GM23338 (cell line): ENCODE results near the gene DOK7. TPM values are rescaled to one million over a fixed set of nuclear protein-coding genes. Genes with fewer than 3 reads are reported as not detected.

ENCODE experiments used
- ATAC-seq: fragments of 200-7000 bp; cut with Tn5 transposase; 3 replicates; pipeline ENCODE4 v1.9.1; 2020
- DNase-seq: peaks from one replicate; pipeline ENCODE4 v3.0.0-alpha.2; 2015; ENCODE audit warnings: low spot score
- H2AFZ ChIP-seq: fragments of 200-600 bp; sonication (generic); 2 replicates; pipeline ENCODE4 v1.8.0; 2016; ENCODE audit warnings: antibody characterized with exemption, mild to moderate bottlenecking, moderate library complexity
- H3F3A ChIP-seq: fragments of 200-600 bp; sonication (generic); replicated peaks from 2 replicates; pipeline ENCODE4 v1.8.0; 2017; ENCODE audit warnings: antibody characterized with exemption, mixed run types, low read depth
- H3K27ac ChIP-seq: fragments of 200-600 bp; sonication (generic); 2 replicates; pipeline ENCODE4 v1.6.1; 2016; ENCODE audit warnings: low read depth
- H3K27me3 ChIP-seq: fragments of 200-600 bp; sonication (generic); 2 replicates; pipeline ENCODE4 v1.8.0; 2016; ENCODE audit warnings: mild to moderate bottlenecking, mixed run types, moderate library complexity; ENCODE audit not compliant: insufficient read depth
- H3K36me3 ChIP-seq: fragments of 200-600 bp; sonication (generic); 2 replicates; pipeline ENCODE4 v1.8.0; 2016; ENCODE audit warnings: mild to moderate bottlenecking; ENCODE audit not compliant: insufficient read depth
- H3K4me1 ChIP-seq: fragments of 200-600 bp; sonication (generic); 2 replicates; pipeline ENCODE4 v1.8.0; 2016; ENCODE audit warnings: mild to moderate bottlenecking, moderate library complexity; ENCODE audit not compliant: insufficient read depth
- H3K4me2 ChIP-seq: fragments of 200-600 bp; sonication (generic); 2 replicates; pipeline ENCODE4 v1.7.1; 2017; ENCODE audit warnings: mixed run types
- H3K4me3 ChIP-seq: fragments of 200-600 bp; sonication (generic); 2 replicates; pipeline ENCODE4 v1.6.1; 2016; ENCODE audit warnings: mixed run types
- H3K79me2 ChIP-seq: fragments of 200-600 bp; sonication (generic); replicated peaks from 2 replicates; pipeline ENCODE4 v1.8.0; 2017; ENCODE audit warnings: mild to moderate bottlenecking; ENCODE audit not compliant: insufficient read depth
- H3K9me2 ChIP-seq: fragments of 200-600 bp; sonication (generic); 2 replicates; pipeline ENCODE4 v1.8.0; 2017; ENCODE audit not compliant: insufficient read depth
- H4K20me1 ChIP-seq: fragments of 200-600 bp; sonication (generic); replicated peaks from 2 replicates; pipeline ENCODE4 v1.8.0; 2017; ENCODE audit warnings: mild to moderate bottlenecking; ENCODE audit not compliant: insufficient read depth
- H3K27ac Mint-ChIP-seq: 2 replicates; pipeline ENCODE4 v1.8.0; 2020; ENCODE audit warnings: inconsistent platforms, mild to moderate bottlenecking, moderate library complexity, mixed read lengths
- H3K27me3 Mint-ChIP-seq: 3 replicates; pipeline ENCODE4 v1.8.0; 2022; ENCODE audit warnings: low read depth, mild to moderate bottlenecking, moderate library complexity, mixed read lengths, inconsistent platforms; ENCODE audit not compliant: insufficient read depth, poor library complexity
- H3K36me3 Mint-ChIP-seq: 3 replicates; pipeline ENCODE4 v1.8.0; 2021; ENCODE audit warnings: low read depth, mild to moderate bottlenecking, inconsistent platforms, moderate library complexity, mixed read lengths
- H3K4me1 Mint-ChIP-seq: 3 replicates; pipeline ENCODE4 v1.8.0; 2020; ENCODE audit warnings: mild to moderate bottlenecking, inconsistent platforms, mixed read lengths
- H3K4me3 Mint-ChIP-seq: 3 replicates; pipeline ENCODE4 v1.8.0; 2021; ENCODE audit warnings: moderate library complexity, mild to moderate bottlenecking, inconsistent platforms, mixed read lengths
- H3K9me3 Mint-ChIP-seq: 3 replicates; pipeline ENCODE4 v1.8.0; 2020; ENCODE audit warnings: moderate library complexity, mild to moderate bottlenecking, inconsistent platforms, mixed read lengths
- CREB1 ChIP-seq: fragments of 250-450 bp; sonication (Bioruptor Pico); IDR thresholded peaks from 2 replicates; pipeline ENCODE4 v1.5.0; 2020; ENCODE audit warnings: low read depth, mild to moderate bottlenecking, moderate library complexity
- EZH2 ChIP-seq: fragments of 200-600 bp; sonication (generic); IDR thresholded peaks from one replicate; pipeline ENCODE4 v1.8.0; 2017; ENCODE audit warnings: antibody characterized with exemption, mild to moderate bottlenecking, low read depth; ENCODE audit not compliant: unreplicated experiment
- EZH2phosphoT487 ChIP-seq: fragments of 200-600 bp; sonication (generic); IDR thresholded peaks from one replicate; pipeline ENCODE4 v1.8.1; 2018; ENCODE audit warnings: antibody characterized with exemption; ENCODE audit not compliant: unreplicated experiment
- JUNB ChIP-seq: IDR thresholded peaks from one replicate; pipeline ENCODE4 v1.6.1; 2016; ENCODE audit warnings: antibody characterized with exemption; ENCODE audit not compliant: unreplicated experiment
- NANOG ChIP-seq: IDR thresholded peaks from 2 replicates; pipeline ENCODE4 v1.6.1; 2016; ENCODE audit warnings: antibody characterized with exemption, borderline replicate concordance
- POLR2AphosphoS5 ChIP-seq: IDR thresholded peaks from 2 replicates; pipeline ENCODE4 v1.6.1; 2016; ENCODE audit warnings: antibody characterized with exemption, low read depth
- STAT1 ChIP-seq: IDR thresholded peaks from one replicate; pipeline ENCODE4 v1.6.1; 2016; ENCODE audit warnings: antibody characterized with exemption; ENCODE audit not compliant: unreplicated experiment
- ZNF114 ChIP-seq: fragments of 250-450 bp; sonication (Bioruptor Pico); IDR thresholded peaks from 2 replicates; pipeline ENCODE4 v1.5.0; 2020; ENCODE audit warnings: mild to moderate bottlenecking, moderate library complexity
- ZNF331 ChIP-seq: fragments of 250-450 bp; sonication (Bioruptor Pico); IDR thresholded peaks from 2 replicates; pipeline ENCODE4 v1.5.0; 2020; ENCODE audit warnings: low read depth, mild to moderate bottlenecking, moderate library complexity
- polyA plus RNA-seq: library from polyadenylated mRNA; unstranded; fragments of >200 nt; fragmentation: Nextera tagmentation; extraction: Ambion mirVana; gene quantifications from 2 replicates; pipeline ENCODE4 v1.2.1, GENCODE V29; 2016
- total RNA-seq: library from RNA; depleted of rRNA; stranded (reverse); fragments of >200 nt; shearing (Covaris generic); gene quantifications from 2 replicates; pipeline ENCODE4 v1.2.3, GENCODE V29; 2014
- TF ChIP-seq, protein P1 (sequence below): IDR thresholded peaks from one replicate; pipeline ENCODE4 v1.6.1; 2018; ENCODE audit warnings: antibody characterized with exemption; ENCODE audit not compliant: unreplicated experiment
- TF ChIP-seq, protein P2 (sequence below): IDR thresholded peaks from 2 replicates; pipeline ENCODE4 v1.6.1; 2016; ENCODE audit warnings: antibody characterized with exemption
- TF ChIP-seq, protein P3 (sequence below), 2 experiments: fragments of 200-600 bp in 1 of 2; sonication (generic) in 1 of 2; conservative IDR thresholded peaks; 2 replicates each; pipeline versions ENCODE4 v1.5.1 to v1.6.1; 2016 to 2017; ENCODE audit warnings: antibody characterized with exemption in 2 of 2, low read depth in 2 of 2, mild to moderate bottlenecking in 2 of 2, moderate library complexity in 1 of 2
- TF ChIP-seq, protein P4 (sequence below): fragments of 250-450 bp; sonication (Bioruptor Pico); IDR thresholded peaks from 2 replicates; pipeline ENCODE4 v1.5.0; 2020; ENCODE audit warnings: mild to moderate bottlenecking, moderate library complexity

DOK7 gene
- total and polyA plus RNA-seq, 2 experiments from 2014 or later: 0.34 to 0.52 TPM

DNA sequence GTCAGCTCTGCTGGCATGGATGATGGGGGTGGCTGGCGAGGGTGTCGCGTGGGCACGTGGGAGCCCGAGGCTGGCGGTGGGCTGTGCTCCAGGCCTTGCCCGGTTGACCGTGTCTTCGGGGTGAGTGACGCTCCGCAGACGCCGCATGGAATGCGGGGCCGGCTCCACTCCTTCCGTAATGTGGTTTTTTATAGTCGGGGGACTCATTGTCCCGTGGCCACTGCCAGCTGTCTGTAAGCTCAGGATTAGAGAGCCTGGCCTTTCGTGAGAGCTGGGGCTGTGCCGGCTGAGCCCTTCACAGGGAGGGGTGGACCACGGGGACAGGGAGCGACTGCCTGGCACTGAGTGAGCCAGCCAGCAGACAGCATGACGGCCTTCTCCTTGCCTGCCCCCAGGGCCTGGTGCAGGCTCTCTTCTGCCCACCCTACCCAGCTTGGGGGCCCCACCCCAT, 20.4 kb downstream of the DOK7 start:
- Mint-ChIP-seq H3K4me3 (no peak overlapping the region), H3K27ac (no peak overlapping the region), H3K27me3 (peaks cover 67% of the 10 kb centered on the region), H3K9me3 (no peaks in the 10 kb centered on the region), H3K4me1 (peaks cover 20% of the 10 kb centered on the region), H3K36me3 (no peaks in the 10 kb centered on the region)
- Histone ChIP-seq H3K4me1 (peaks cover 21% of the 10 kb centered on the region), H3K36me3 (no peaks in the 10 kb centered on the region), H3K27me3 (peaks cover 89% of the 10 kb centered on the region), H3K4me2 (no peak overlapping the region), H3F3A (peaks cover 4% of the 10 kb centered on the region; the same call in 1 of the 2 replicates), H3K79me2 (no peaks in the 10 kb centered on the region), H3K9me2 (no peaks in the 10 kb centered on the region), H3K27ac (no peak overlapping the region), H4K20me1 (no peaks in the 10 kb centered on the region; the same call in 1 of the 2 replicates), H3K4me3 (no peak overlapping the region), H2AFZ (no peak overlapping the region)
- TF ChIP-seq ZNF114 (CRISPR knock-in tag) (no peak), ZNF331 (no peak), POLR2AphosphoS5 (no peak), CREB1 (CRISPR knock-in tag) (no peak), JUNB (no peak), EZH2phosphoT487 (no peak), EZH2 (no peak), NANOG (no peak), STAT1 (no peak)
- TF ChIP-seq, protein P1, sequence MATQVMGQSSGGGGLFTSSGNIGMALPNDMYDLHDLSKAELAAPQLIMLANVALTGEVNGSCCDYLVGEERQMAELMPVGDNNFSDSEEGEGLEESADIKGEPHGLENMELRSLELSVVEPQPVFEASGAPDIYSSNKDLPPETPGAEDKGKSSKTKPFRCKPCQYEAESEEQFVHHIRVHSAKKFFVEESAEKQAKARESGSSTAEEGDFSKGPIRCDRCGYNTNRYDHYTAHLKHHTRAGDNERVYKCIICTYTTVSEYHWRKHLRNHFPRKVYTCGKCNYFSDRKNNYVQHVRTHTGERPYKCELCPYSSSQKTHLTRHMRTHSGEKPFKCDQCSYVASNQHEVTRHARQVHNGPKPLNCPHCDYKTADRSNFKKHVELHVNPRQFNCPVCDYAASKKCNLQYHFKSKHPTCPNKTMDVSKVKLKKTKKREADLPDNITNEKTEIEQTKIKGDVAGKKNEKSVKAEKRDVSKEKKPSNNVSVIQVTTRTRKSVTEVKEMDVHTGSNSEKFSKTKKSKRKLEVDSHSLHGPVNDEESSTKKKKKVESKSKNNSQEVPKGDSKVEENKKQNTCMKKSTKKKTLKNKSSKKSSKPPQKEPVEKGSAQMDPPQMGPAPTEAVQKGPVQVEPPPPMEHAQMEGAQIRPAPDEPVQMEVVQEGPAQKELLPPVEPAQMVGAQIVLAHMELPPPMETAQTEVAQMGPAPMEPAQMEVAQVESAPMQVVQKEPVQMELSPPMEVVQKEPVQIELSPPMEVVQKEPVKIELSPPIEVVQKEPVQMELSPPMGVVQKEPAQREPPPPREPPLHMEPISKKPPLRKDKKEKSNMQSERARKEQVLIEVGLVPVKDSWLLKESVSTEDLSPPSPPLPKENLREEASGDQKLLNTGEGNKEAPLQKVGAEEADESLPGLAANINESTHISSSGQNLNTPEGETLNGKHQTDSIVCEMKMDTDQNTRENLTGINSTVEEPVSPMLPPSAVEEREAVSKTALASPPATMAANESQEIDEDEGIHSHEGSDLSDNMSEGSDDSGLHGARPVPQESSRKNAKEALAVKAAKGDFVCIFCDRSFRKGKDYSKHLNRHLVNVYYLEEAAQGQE: no peak
- TF ChIP-seq, protein P2, sequence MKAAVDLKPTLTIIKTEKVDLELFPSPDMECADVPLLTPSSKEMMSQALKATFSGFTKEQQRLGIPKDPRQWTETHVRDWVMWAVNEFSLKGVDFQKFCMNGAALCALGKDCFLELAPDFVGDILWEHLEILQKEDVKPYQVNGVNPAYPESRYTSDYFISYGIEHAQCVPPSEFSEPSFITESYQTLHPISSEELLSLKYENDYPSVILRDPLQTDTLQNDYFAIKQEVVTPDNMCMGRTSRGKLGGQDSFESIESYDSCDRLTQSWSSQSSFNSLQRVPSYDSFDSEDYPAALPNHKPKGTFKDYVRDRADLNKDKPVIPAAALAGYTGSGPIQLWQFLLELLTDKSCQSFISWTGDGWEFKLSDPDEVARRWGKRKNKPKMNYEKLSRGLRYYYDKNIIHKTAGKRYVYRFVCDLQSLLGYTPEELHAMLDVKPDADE: no peak
- TF ChIP-seq, protein P3, sequence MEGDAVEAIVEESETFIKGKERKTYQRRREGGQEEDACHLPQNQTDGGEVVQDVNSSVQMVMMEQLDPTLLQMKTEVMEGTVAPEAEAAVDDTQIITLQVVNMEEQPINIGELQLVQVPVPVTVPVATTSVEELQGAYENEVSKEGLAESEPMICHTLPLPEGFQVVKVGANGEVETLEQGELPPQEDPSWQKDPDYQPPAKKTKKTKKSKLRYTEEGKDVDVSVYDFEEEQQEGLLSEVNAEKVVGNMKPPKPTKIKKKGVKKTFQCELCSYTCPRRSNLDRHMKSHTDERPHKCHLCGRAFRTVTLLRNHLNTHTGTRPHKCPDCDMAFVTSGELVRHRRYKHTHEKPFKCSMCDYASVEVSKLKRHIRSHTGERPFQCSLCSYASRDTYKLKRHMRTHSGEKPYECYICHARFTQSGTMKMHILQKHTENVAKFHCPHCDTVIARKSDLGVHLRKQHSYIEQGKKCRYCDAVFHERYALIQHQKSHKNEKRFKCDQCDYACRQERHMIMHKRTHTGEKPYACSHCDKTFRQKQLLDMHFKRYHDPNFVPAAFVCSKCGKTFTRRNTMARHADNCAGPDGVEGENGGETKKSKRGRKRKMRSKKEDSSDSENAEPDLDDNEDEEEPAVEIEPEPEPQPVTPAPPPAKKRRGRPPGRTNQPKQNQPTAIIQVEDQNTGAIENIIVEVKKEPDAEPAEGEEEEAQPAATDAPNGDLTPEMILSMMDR (conservative IDR thresholded peaks at IDR 0.05; ENCODE audit: low read depth in 2 of 2): no peak
- TF ChIP-seq, protein P4, sequence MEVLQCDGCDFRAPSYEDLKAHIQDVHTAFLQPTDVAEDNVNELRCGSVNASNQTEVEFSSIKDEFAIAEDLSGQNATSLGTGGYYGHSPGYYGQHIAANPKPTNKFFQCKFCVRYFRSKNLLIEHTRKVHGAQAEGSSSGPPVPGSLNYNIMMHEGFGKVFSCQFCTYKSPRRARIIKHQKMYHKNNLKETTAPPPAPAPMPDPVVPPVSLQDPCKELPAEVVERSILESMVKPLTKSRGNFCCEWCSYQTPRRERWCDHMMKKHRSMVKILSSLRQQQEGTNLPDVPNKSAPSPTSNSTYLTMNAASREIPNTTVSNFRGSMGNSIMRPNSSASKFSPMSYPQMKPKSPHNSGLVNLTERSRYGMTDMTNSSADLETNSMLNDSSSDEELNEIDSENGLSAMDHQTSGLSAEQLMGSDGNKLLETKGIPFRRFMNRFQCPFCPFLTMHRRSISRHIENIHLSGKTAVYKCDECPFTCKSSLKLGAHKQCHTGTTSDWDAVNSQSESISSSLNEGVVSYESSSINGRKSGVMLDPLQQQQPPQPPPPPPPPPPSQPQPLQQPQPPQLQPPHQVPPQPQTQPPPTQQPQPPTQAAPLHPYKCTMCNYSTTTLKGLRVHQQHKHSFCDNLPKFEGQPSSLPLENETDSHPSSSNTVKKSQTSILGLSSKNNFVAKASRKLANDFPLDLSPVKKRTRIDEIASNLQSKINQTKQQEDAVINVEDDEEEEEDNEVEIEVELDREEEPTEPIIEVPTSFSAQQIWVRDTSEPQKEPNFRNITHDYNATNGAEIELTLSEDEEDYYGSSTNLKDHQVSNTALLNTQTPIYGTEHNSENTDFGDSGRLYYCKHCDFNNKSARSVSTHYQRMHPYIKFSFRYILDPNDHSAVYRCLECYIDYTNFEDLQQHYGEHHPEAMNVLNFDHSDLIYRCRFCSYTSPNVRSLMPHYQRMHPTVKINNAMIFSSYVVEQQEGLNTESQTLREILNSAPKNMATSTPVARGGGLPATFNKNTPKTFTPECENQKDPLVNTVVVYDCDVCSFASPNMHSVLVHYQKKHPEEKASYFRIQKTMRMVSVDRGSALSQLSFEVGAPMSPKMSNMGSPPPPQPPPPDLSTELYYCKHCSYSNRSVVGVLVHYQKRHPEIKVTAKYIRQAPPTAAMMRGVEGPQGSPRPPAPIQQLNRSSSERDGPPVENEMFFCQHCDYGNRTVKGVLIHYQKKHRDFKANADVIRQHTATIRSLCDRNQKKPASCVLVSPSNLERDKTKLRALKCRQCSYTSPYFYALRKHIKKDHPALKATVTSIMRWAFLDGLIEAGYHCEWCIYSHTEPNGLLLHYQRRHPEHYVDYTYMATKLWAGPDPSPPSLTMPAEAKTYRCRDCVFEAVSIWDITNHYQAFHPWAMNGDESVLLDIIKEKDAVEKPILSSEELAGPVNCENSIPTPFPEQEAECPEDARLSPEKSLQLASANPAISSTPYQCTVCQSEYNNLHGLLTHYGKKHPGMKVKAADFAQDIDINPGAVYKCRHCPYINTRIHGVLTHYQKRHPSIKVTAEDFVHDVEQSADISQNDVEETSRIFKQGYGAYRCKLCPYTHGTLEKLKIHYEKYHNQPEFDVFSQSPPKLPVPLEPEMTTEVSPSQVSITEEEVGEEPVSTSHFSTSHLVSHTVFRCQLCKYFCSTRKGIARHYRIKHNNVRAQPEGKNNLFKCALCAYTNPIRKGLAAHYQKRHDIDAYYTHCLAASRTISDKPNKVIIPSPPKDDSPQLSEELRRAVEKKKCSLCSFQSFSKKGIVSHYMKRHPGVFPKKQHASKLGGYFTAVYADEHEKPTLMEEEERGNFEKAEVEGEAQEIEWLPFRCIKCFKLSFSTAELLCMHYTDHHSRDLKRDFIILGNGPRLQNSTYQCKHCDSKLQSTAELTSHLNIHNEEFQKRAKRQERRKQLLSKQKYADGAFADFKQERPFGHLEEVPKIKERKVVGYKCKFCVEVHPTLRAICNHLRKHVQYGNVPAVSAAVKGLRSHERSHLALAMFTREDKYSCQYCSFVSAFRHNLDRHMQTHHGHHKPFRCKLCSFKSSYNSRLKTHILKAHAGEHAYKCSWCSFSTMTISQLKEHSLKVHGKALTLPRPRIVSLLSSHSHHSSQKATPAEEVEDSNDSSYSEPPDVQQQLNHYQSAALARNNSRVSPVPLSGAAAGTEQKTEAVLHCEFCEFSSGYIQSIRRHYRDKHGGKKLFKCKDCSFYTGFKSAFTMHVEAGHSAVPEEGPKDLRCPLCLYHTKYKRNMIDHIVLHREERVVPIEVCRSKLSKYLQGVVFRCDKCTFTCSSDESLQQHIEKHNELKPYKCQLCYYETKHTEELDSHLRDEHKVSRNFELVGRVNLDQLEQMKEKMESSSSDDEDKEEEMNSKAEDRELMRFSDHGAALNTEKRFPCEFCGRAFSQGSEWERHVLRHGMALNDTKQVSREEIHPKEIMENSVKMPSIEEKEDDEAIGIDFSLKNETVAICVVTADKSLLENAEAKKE (CRISPR knock-in tag): no peak
- DNase-seq (no peak), ATAC-seq (no peak)
